GM12878 (cell line): ENCODE results near the gene DNAH2. TPM values are rescaled to one million over a fixed set of nuclear protein-coding genes. Genes with fewer than 3 reads are reported as not detected.

ENCODE experiments used
- ATAC-seq: fragments of 200-7000 bp; cut with Tn5 transposase; 3 replicates; pipeline ENCODE4 v1.9.1; 2020; ENCODE audit warnings: mild to moderate bottlenecking, moderate library complexity
- BruUV-seq: library from RNA; stranded (reverse); fragments of 400-500 nt; replicated peaks from 2 replicates; lab custom pipeline; 2021; lab: Mats Ljungman, UMichigan
- CTCF ChIA-PET: fragments of 300-600 bp; sonication (Branson Sonifier 250); formaldehyde crosslinking; extraction: SDS; loops from one replicate; lab custom pipeline; 2021; ENCODE audit warnings: inconsistent platforms; lab: Yijun Ruan, JAX
- POLR2A ChIA-PET: fragments of 350-600 bp; formaldehyde crosslinking; extraction: SDS; loops from one replicate; lab custom pipeline; 2021; ENCODE audit warnings: inconsistent platforms; lab: Charles Lee
- RAD21 ChIA-PET: fragments of 300-600 bp; sonication (Branson Sonifier 250); formaldehyde crosslinking; loops from one replicate; lab custom pipeline; 2023; ENCODE audit warnings: antibody characterized with exemption; ENCODE audit not compliant: unreplicated experiment; lab: Charles Lee
- SMC1A ChIA-PET: fragments of 300-600 bp; sonication (Branson Sonifier 250); formaldehyde crosslinking; loops from one replicate; lab custom pipeline; 2023; ENCODE audit not compliant: unreplicated experiment, uncharacterized antibody; lab: Charles Lee
- DNase-seq: peaks from one replicate; pipeline ENCODE4 v3.0.0-alpha.2; 2011; ENCODE audit warnings: low read depth, low spot score
- FAIRE-seq: peaks from 3 replicates; lab custom pipeline; 2011; peaks lifted over from hg19 to GRCh38; lab: Jason Lieb, UNC
- H2AFZ ChIP-seq: 2 replicates; pipeline ENCODE4 v1.6.0; 2011; ENCODE audit warnings: low read depth, low read length, control low read depth; ENCODE audit not compliant: control insufficient read depth
- H3K27ac ChIP-seq: 2 replicates; pipeline ENCODE4 v1.5.1; 2011; ENCODE audit warnings: control low read depth; ENCODE audit not compliant: control insufficient read depth, insufficient read depth
- H3K27me3 ChIP-seq, 2 experiments: replicated peaks in 1 of 2; 2 replicates each; pipeline versions ENCODE4 v1.6.0 to v1.6.1; 2011; ENCODE audit warnings: low read length in 1 of 2; ENCODE audit not compliant: control insufficient read depth in 2 of 2, insufficient read depth in 2 of 2
- H3K36me3 ChIP-seq, 2 experiments: 2 replicates each; pipeline ENCODE4 v1.5.1; 2011; ENCODE audit warnings: low read length in 1 of 2; ENCODE audit not compliant: control insufficient read depth in 2 of 2, insufficient read depth in 2 of 2
- H3K4me1 ChIP-seq: 2 replicates; pipeline ENCODE4 v1.6.1; 2011; ENCODE audit warnings: mild to moderate bottlenecking, low read length, moderate library complexity, mixed read lengths; ENCODE audit not compliant: control insufficient read depth, insufficient read depth
- H3K4me2 ChIP-seq: 2 replicates; pipeline ENCODE4 v1.6.0; 2011; ENCODE audit warnings: control low read depth; ENCODE audit not compliant: control insufficient read depth, insufficient read depth
- H3K4me3 ChIP-seq: fragments of 200-600 bp; sonication (generic); 2 replicates; pipeline ENCODE4 v1.5.1; 2016
- H3K79me2 ChIP-seq: 2 replicates; pipeline ENCODE4 v1.6.0; 2011; ENCODE audit warnings: low read length; ENCODE audit not compliant: control insufficient read depth, insufficient read depth
- H3K9ac ChIP-seq: 2 replicates; pipeline ENCODE4 v1.8.0; 2011; ENCODE audit warnings: low read length, control low read depth, mixed read lengths; ENCODE audit not compliant: control insufficient read depth, insufficient read depth
- H3K9me3 ChIP-seq: replicated peaks from 3 replicates; pipeline ENCODE4 v1.5.1; 2011; ENCODE audit warnings: mild to moderate bottlenecking, low read length; ENCODE audit not compliant: control insufficient read depth, insufficient read depth
- H4K20me1 ChIP-seq: 2 replicates; pipeline ENCODE4 v1.6.0; 2011; ENCODE audit not compliant: control insufficient read depth, insufficient read depth
- ATF7 ChIP-seq: fragments of 450-650 bp; IDR thresholded peaks from 2 replicates; pipeline ENCODE4 v1.6.1; 2016; ENCODE audit warnings: low read depth, mild to moderate bottlenecking
- BCL11A ChIP-seq: IDR thresholded peaks from 2 replicates; pipeline ENCODE4 v1.6.1; 2011; ENCODE audit warnings: low read depth, low read length
- BCLAF1 ChIP-seq: fragments of 450-650 bp; IDR thresholded peaks from 2 replicates; pipeline ENCODE4 v1.6.1; 2017; ENCODE audit warnings: antibody characterized with exemption, mild to moderate bottlenecking, moderate library complexity
- CBFB ChIP-seq: IDR thresholded peaks from 2 replicates; pipeline ENCODE4 v1.6.1; 2016; ENCODE audit warnings: antibody characterized with exemption, low read depth
- FOXM1 ChIP-seq: IDR thresholded peaks from 2 replicates; pipeline ENCODE4 v1.6.1; 2012; ENCODE audit warnings: low read depth, mild to moderate bottlenecking, inconsistent platforms, low read length, moderate library complexity
- HDAC2 ChIP-seq: fragments of 200-600 bp; sonication (generic); IDR thresholded peaks from 2 replicates; pipeline ENCODE4 v1.6.1; 2017
- HSF1 ChIP-seq: fragments of 150-350 bp; IDR thresholded peaks from 2 replicates; pipeline ENCODE4 v1.6.1; 2014; ENCODE audit warnings: mild to moderate bottlenecking, low read depth, low read length
- KAT2A ChIP-seq: conservative IDR thresholded peaks from 2 replicates; pipeline ENCODE4 v1.6.1; 2011; ENCODE audit warnings: low read depth, low read length; ENCODE audit not compliant: control insufficient read depth
- MYB ChIP-seq: fragments of 150-350 bp; IDR thresholded peaks from 2 replicates; pipeline ENCODE4 v1.6.1; 2014; ENCODE audit warnings: mild to moderate bottlenecking, low read depth, low read length, borderline replicate concordance
- NFYB ChIP-seq: IDR thresholded peaks from 2 replicates; pipeline ENCODE4 v1.6.1; 2011; ENCODE audit warnings: low read depth, mild to moderate bottlenecking, low read length, improper control_type of control experiment, moderate library complexity; ENCODE audit not compliant: insufficient read depth
- PAX5 ChIP-seq: IDR thresholded peaks from 2 replicates; pipeline ENCODE4 v1.6.1; 2011; ENCODE audit warnings: low read depth, low read length, borderline replicate concordance
- RUNX3 ChIP-seq: IDR thresholded peaks from 2 replicates; pipeline ENCODE4 v1.6.1; 2012; ENCODE audit warnings: low read length, inconsistent platforms
- SIX5 ChIP-seq: IDR thresholded peaks from 2 replicates; pipeline ENCODE4 v1.6.1; 2011; ENCODE audit warnings: mild to moderate bottlenecking, low read depth, low read length, moderate library complexity; ENCODE audit not compliant: severe bottlenecking
- SPI1 ChIP-seq: IDR thresholded peaks from 2 replicates; pipeline ENCODE4 v1.6.1; 2011; ENCODE audit warnings: low read depth, mild to moderate bottlenecking, low read length, moderate library complexity, borderline replicate concordance; ENCODE audit not compliant: insufficient read depth
- SREBF1 ChIP-seq: IDR thresholded peaks from 2 replicates; pipeline ENCODE4 v1.6.1; 2012; ENCODE audit warnings: mild to moderate bottlenecking, low read length
- TCF12 ChIP-seq: IDR thresholded peaks from 2 replicates; pipeline ENCODE4 v1.6.1; 2011; ENCODE audit warnings: low read depth, mild to moderate bottlenecking, low read length
- TCF3 ChIP-seq: IDR thresholded peaks from 2 replicates; pipeline ENCODE4 v1.6.1; 2012; ENCODE audit warnings: low read depth, mild to moderate bottlenecking, low read length, borderline replicate concordance; ENCODE audit not compliant: insufficient read depth
- WGBS: methylation state at CpG from one replicate; pipeline ENCODE4 v1.1.6; 2016; ENCODE audit warnings: low lambda C conversion rate; ENCODE audit not compliant: insufficient replicate concordance, insufficient coverage; ENCODE audit errors: missing lambda C conversion rate; 5-methylcytosine and 5-hydroxymethylcytosine counted together
- in situ Hi-C: fragments of 300-500 bp; cut with MboI; formaldehyde crosslinking; loops from 9 replicates; pipeline ENCODE4 v1.14.3; 2018; ENCODE audit warnings: mixed read lengths
- intact Hi-C: fragments of 100-400 bp; cut with micrococcal nuclease; formaldehyde crosslinking; loops from one replicate; pipeline ENCODE4 v1.14.2; 2022; ENCODE audit not compliant: unreplicated experiment
- polyA plus RNA-seq, 11 experiments: library from polyadenylated mRNA; depleted of rRNA in 4 of 11; unstranded in 6 of 11; stranded (reverse) in 5 of 11; fragments of >200 nt; fragmentation: Nextera tagmentation in 4 of 11; fragmentation: Illumina TruSeq in 1 of 11; extraction: Ambion mirVana in 4 of 11; extraction: Trizol in 1 of 11; gene quantifications; 1 replicate in 1 of 11; 2 replicates in 10 of 11; pipeline versions ENCODE4 v1.2.1 to v1.2.3, GENCODE V29; 2011 to 2016; ENCODE audit warnings: inconsistent platforms in 2 of 11, missing spikeins in 2 of 11, low read depth in 1 of 11
- total RNA-seq, 4 experiments: library from RNA; depleted of rRNA in 3 of 4; stranded (reverse); fragments of >200 nt in 3 of 4; fragmentation: Illumina TruSeq in 1 of 4; extraction: Trizol in 1 of 4; gene quantifications; 2 replicates each; pipeline versions ENCODE4 v1.2.1 to v1.2.3, GENCODE V29; 2013 to 2021
- TF ChIP-seq, protein P1 (sequence below): IDR thresholded peaks from 2 replicates; pipeline ENCODE4 v1.6.1; 2011; ENCODE audit warnings: low read depth, mild to moderate bottlenecking, low read length, moderate library complexity, borderline replicate concordance; ENCODE audit errors: extremely low read depth

Gene DNAH2
- total and polyA plus RNA-seq, 10 of the 15 experiments (the other 5 are each of a cell fraction or from before 2014, with no cell fraction given): not detected

GRCh38 chr17:7851438-7852261 lies 134.1 kb downstream of the DNAH2 start:
- H3K36me3 ChIP-seq: peaks cover 12 to 24% of the 10 kb centered on the region in 2 experiments; a peak in 3 of 4 replicates
- H3K4me2 ChIP-seq: peak overlapping the region; percentile 70
- no TSS peak for BruUV-seq
- ChIA-PET SMC1A (interaction anchor here (0.6 to 2.3 kb wide), 6 partner anchors 11 to 32 kb away, joined by 3 to 14 read pairs (median 6); partner anchors contain the start of gene KDM6B), CTCF (interaction anchor here (1.0 to 3.3 kb wide), 8 partner anchors 14 to 137 kb away, joined by 3 to 47 read pairs (median 9); partner anchors contain the start of gene KDM6B), RAD21 (interaction anchor here (0.9 to 2.1 kb wide), 6 partner anchors 10 to 108 kb away, joined by 3 to 27 read pairs (median 7); partner anchors contain the start of gene KDM6B), POLR2A (interaction anchor here (1.8 kb wide), 1 partner anchor 17 kb away, joined by 10 read pairs; no protein-coding TSS in a partner anchor)
- H3K27ac ChIP-seq: no peak overlapping the region
- intact Hi-C loops (loop anchor here (1.0 kb wide), 2 partner anchors 16 to 29 kb away; no protein-coding TSS in a partner anchor), in situ Hi-C loops (no loop called here)
- H3K79me2 ChIP-seq: peaks cover 10% of the 10 kb centered on the region
- DNase-seq (peak; percentile 73), FAIRE-seq (peak; percentile 95), ATAC-seq (peak; percentile 90)
- no peaks in the 10 kb centered on the region; the same call in 1 of the 2 replicates for H4K20me1 ChIP-seq
- no peaks in the 10 kb centered on the region for H3K27me3 ChIP-seq
- WGBS: 13% methylated on average over 60 of the region's 60 CpGs
- no peak overlapping the region; the same call in 1 of the 2 replicates for H3K9ac ChIP-seq
- H2AFZ ChIP-seq: peak overlapping the region; percentile 79
- H3K4me3 ChIP-seq: peak overlapping the region; percentile 41; the same call in 1 of the 2 replicates
- peaks cover 26% of the 10 kb centered on the region for H3K4me1 ChIP-seq
- no peaks in the 10 kb centered on the region for H3K9me3 ChIP-seq
- no peak for TF ChIP-seq SREBF1
- TF ChIP-seq FOXM1: no peak
- peak; percentile 81; the same call in 1 of the 2 replicates for TF ChIP-seq TCF3
- no peak for TF ChIP-seq ATF7
- no peak for TF ChIP-seq HDAC2
- TF ChIP-seq KAT2A: no peak
- peak; percentile 56; the same call in 1 of the 2 replicates for TF ChIP-seq SPI1
- TF ChIP-seq, protein P1, sequence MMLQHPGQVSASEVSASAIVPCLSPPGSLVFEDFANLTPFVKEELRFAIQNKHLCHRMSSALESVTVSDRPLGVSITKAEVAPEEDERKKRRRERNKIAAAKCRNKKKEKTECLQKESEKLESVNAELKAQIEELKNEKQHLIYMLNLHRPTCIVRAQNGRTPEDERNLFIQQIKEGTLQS: no peak
- no peak for TF ChIP-seq BCLAF1
- TF ChIP-seq MYB: no peak
- 0 out of 2 replicates have a peak, but pooled peaks have one; percentile 26 for TF ChIP-seq HSF1
- TF ChIP-seq PAX5: peak; percentile 41; the same call in 1 of the 2 replicates
- TF ChIP-seq SIX5: no peak
- TF ChIP-seq RUNX3: no peak
- TF ChIP-seq TCF12: 0 out of 2 replicates have a peak, but pooled peaks have one; percentile 70
- no peak for TF ChIP-seq BCL11A
- peak; percentile 96 for TF ChIP-seq NFYB
- no peak for TF ChIP-seq CBFB
